HG02678 (cell line): ENCODE data around the gene ZNF408.

Experiments used
- ATAC-seq: cut with Tn5 transposase; IDR thresholded peaks from one replicate; pipeline ENCODE4 v1.9.1; 2021; ENCODE audit warnings: mild to moderate bottlenecking, moderate library complexity; ENCODE audit not compliant: unreplicated experiment

ZNF408 gene

GRCh38 chr11:46675949-46676348, 24.9 kb upstream of the ZNF408 start:
- ATAC-seq: no peak

- no peak for ATAC-seq
These were observed 24.2 kb upstream of the ZNF408 start for GRCh38 chr11:46676436-46677158.

GRCh38 chr11:46677169-46677568, 23.7 kb upstream of the ZNF408 start:
- no peak for ATAC-seq

- no peak for ATAC-seq
These were observed 22.7 kb upstream of the ZNF408 start for GRCh38 chr11:46677991-46678740.

GRCh38 chr11:46678741-46679130, 22.1 kb upstream of the ZNF408 start:
- ATAC-seq: no peak

GRCh38 chr11:46679241-46680163, 21.3 kb upstream of the ZNF408 start:
- no peak for ATAC-seq

- no peak for ATAC-seq
These were observed 20.6 kb upstream of the ZNF408 start for GRCh38 chr11:46680164-46680760.

- no peak for ATAC-seq
These were observed 20.0 kb upstream of the ZNF408 start for GRCh38 chr11:46680815-46681214.

GRCh38 chr11:46681814-46682213, 19.0 kb upstream of the ZNF408 start:
- no peak for ATAC-seq

- ATAC-seq: no peak
These were observed 17.8 kb upstream of the ZNF408 start for GRCh38 chr11:46682773-46683752.

GRCh38 chr11:46684367-46684766, 16.5 kb upstream of the ZNF408 start:
- no peak for ATAC-seq

- no peak for ATAC-seq
These were observed 13.7 kb upstream of the ZNF408 start for GRCh38 chr11:46686886-46687795.

GRCh38 chr11:46690702-46691101, 10.1 kb upstream of the ZNF408 start:
- ATAC-seq: no peak

- ATAC-seq: no peak
These were observed 8.4 kb upstream of the ZNF408 start for GRCh38 chr11:46692450-46692849.

- ATAC-seq: no peak
These were observed 7.2 kb upstream of the ZNF408 start for GRCh38 chr11:46693597-46694012.

GRCh38 chr11:46694072-46694471, 6.8 kb upstream of the ZNF408 start:
- no peak for ATAC-seq

GRCh38 chr11:46694607-46695006, 6.2 kb upstream of the ZNF408 start:
- ATAC-seq: no peak

GRCh38 chr11:46695345-46696211, 5.3 kb upstream of the ZNF408 start:
- no peak for ATAC-seq
